ENCODE measurements around the gene DEPP1. TPM values are rescaled to one million over a fixed set of nuclear protein-coding genes. Genes with fewer than 3 reads are reported as not detected.

Gene DEPP1
- total and polyA plus RNA-seq, 2 of the 13 experiments (the other 11 are each of a cell fraction or from before 2014, with no cell fraction given): 14.8 to 270 TPM

GRCh38 chr10:44977287-44978212 lies 1.1 kb downstream of the DEPP1 start (continued):
- TF ChIP-seq SIN3B (IDR thresholded peaks at IDR 0.05; ENCODE audit: low read length): no peak
- no peak for TF ChIP-seq HMGA1 (CRISPR knock-in tag; conservative IDR thresholded peaks at IDR 0.05)
- TF ChIP-seq RARA (CRISPR knock-in tag; IDR thresholded peaks at IDR 0.05): peak; percentile 26
- no peak for TF ChIP-seq E2F5 (CRISPR knock-in tag; conservative IDR thresholded peaks at IDR 0.05)
- TF ChIP-seq HIC2 (CRISPR knock-in tag; IDR thresholded peaks at IDR 0.05; ENCODE audit: low read depth): peak; percentile 36; the same call in 1 of the 2 replicates
- no peak for TF ChIP-seq TFDP1 (CRISPR knock-in tag; IDR thresholded peaks at IDR 0.05; ENCODE audit: borderline replicate concordance)
- TF ChIP-seq ZNF652 (CRISPR knock-in tag; IDR thresholded peaks at IDR 0.05; ENCODE audit: borderline replicate concordance, low read depth): no peak
- TF ChIP-seq ZNF317 (CRISPR knock-in tag; IDR thresholded peaks at IDR 0.05): no peak
- no peak for TF ChIP-seq SMARCE1 (IDR thresholded peaks at IDR 0.05; ENCODE audit: borderline replicate concordance)
- no peak for TF ChIP-seq ATF2 (CRISPR knock-in tag; IDR thresholded peaks at IDR 0.05)
- TF ChIP-seq, protein P1, sequence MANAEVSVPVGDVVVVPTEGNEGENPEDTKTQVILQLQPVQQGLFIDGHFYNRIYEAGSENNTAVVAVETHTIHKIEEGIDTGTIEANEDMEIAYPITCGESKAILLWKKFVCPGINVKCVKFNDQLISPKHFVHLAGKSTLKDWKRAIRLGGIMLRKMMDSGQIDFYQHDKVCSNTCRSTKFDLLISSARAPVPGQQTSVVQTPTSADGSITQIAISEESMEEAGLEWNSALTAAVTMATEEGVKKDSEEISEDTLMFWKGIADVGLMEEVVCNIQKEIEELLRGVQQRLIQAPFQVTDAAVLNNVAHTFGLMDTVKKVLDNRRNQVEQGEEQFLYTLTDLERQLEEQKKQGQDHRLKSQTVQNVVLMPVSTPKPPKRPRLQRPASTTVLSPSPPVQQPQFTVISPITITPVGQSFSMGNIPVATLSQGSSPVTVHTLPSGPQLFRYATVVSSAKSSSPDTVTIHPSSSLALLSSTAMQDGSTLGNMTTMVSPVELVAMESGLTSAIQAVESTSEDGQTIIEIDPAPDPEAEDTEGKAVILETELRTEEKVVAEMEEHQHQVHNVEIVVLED (CRISPR knock-in tag; IDR thresholded peaks at IDR 0.05; ENCODE audit: borderline replicate concordance): no peak
- no peak for TF ChIP-seq SOX6 (IDR thresholded peaks at IDR 0.05)
- no peak for TF ChIP-seq SOX6 (CRISPR knock-in tag; IDR thresholded peaks at IDR 0.05)
- TF ChIP-seq LRRFIP1 (CRISPR knock-in tag; conservative IDR thresholded peaks at IDR 0.05): no peak
- TF ChIP-seq ZSCAN5A (CRISPR knock-in tag; IDR thresholded peaks at IDR 0.05; ENCODE audit: borderline replicate concordance): no peak
- TF ChIP-seq HNF4G (IDR thresholded peaks at IDR 0.05; ENCODE audit: borderline replicate concordance, low read depth, low read length): no peak
- TF ChIP-seq HNF4G (CRISPR knock-in tag; IDR thresholded peaks at IDR 0.05; ENCODE audit: borderline replicate concordance, low read depth): 0 out of 2 replicates have a peak, but pooled peaks have one; percentile 18
